GM20431 (cell line): ENCODE results near the gene SIAH3.

ENCODE experiments used
- in situ Hi-C: fragments of 300-500 bp; cut with MseI, MboI; formaldehyde crosslinking; loops from one replicate; pipeline ENCODE4 v1.15.0; 2020; ENCODE audit warnings: low sequenced_read_pairs; ENCODE audit not compliant: unreplicated experiment

SIAH3 gene

DNA sequence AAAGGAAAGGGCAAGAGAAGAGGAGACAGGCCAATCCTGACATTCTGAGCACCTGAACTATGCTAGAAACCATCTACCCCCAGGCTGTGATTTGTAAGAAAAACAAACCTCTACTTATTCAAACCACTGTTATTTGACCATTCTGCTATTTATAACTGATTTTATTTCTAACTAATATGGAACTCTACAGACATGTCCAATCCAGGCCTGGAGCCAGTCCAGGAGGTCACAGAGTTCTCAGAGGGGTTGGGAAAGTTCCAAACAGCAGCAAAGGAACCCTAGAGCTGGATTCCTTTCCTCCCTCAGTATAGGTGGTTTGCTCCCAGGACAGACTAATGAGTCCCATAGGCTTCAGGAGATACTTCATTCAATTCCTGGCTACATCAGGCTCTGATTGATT lies 24.2 kb downstream of the SIAH3 start:
- in situ Hi-C loops: no loop called here

DNA sequence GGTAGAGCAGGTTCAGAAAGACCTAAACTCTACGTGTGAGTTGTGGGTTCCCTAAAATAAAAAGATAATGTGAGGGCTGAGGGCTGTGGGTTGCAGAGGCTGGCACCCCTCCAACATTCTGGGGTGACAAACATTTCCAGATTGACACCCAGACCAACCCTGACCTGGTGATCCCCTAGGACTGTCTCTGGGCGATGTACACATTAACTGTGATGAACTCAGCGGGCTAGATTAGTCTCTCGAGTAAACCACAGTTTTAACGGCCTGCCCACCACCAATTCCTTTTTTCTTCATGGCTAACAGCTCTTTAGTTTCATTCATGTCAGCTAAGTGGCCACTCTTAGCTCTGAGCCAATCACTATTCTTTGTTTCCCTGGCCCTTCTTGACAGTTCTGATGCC lies 24.8 kb downstream of the SIAH3 start:
- in situ Hi-C loops: no loop called here

DNA sequence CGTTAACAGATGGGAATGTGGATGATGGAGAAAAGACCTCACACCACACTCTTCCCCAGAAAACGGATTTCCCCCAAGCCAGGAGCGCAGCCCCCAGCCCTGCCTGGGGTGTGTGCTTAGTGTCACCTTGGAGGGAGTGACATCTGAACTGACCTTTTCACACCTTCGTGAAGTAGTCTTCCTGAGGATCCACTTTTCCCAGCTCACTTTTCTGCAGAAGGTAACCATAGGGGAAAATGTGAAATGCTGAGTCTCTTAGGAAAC lies 26.2 kb downstream of the SIAH3 start:
- in situ Hi-C loops: no loop called here

DNA sequence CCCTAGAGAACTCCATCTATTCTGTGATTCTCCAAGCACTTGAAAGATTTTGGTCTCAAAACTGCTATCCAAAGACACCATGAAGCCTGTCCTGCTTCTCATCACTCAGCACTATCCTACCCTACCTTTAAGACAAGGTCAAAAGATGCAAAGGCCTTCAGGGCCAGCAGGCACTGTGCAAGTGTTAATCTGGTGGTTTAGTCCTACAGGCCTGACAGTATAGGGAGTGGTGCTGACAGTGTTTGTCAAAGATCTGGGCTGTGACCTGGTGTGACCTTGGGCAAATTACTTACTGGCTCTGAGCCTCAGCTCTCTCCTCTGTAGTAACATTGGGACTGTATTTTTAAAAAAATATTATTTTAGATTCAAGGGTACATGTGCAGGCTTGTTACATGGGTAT lies 28.0 kb downstream of the SIAH3 start:
- in situ Hi-C loops: no loop called here

DNA sequence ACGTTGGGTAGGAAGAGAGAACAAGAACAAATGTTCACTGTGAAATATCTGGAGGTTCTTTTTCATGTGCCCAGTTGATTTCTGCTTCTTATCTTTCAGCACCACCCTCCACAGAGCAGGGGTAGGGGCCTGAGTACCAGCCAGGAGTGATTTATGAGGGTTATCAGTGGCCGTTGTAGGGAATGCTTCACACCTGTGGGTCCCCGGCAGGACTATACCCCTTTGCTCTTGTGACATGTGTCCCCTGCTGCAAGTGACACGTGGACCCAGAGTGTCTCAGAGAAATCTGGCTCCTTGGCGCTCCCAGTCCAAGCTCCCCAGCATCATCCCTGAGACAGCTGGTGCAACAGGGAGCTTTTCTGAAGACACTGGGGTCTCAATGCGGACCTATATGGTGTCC lies 29.7 kb downstream of the SIAH3 start:
- in situ Hi-C loops: no loop called here

DNA sequence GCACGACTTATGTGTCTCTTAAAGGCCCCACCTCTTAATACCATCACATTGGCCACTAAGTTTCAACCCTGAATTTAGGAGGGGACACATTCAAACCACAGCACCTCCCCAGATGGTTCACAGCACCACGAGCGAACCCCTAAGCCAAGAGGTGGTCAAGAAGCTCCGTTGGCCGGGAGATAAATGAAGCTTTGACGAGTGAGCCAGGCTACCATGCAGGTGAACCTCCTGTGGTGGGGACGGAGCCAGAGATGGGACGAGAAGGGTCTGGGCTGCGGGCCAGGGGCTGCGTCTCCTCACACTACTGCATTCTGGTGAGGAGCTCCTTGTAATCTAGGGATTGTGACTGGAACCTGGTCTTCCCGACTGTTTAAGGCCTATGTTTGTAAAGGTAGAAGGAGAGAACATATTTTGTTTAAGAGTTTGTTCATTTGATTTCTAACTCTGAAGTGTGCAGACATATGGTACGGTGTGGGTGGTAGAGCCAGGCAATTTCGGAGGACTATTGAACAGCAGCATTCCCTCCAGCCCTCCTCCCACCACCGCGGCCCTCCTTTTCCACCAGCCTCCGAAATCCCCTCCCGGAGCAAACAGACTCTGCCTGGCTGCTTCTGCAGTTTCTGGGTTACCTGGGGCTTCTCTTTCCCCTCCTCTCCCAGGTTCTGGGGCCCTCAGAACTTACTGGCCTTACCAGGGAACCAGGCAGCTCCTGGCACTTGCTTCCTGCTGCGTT lies 31.3 kb downstream of the SIAH3 start:
- in situ Hi-C loops: no loop called here

DNA sequence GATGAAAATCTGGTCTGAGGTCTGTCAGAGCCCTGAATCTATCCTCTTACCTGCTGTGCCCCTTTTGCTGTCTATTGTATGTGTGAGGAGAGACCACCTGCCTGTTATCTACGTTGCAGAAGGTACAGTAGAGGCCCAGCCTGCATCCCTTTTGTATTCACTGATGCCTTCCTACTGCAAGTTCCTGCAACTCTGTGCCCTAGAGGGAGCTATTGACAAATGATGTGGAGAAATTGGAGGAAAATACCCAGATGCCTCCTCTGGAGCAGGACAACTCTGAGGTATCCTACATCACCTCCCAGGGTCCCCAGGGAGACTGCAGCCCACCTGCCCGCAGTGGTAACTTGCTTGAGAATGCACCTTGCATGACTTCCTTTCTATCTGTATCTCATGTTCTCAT lies 33.7 kb downstream of the SIAH3 start:
- in situ Hi-C loops: no loop called here

DNA sequence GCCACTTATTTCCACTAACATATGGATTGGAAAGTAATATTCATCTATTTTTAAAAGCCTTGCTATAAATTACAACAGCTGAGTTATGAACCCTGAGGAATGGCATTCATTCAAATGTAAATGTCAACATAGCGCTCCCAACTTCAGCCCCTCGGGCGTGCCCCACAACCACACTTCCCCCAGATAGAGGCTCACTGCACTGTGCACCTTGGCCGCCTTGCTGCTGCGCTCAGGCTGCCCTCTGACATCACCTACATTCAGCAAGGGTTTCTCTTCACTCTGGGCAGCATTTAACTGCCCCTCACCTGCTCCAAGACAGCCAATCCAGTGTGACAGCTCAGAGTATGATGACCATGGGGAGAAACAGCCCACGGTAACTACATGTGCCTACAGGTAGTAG lies 35.1 kb downstream of the SIAH3 start:
- in situ Hi-C loops: no loop called here

DNA sequence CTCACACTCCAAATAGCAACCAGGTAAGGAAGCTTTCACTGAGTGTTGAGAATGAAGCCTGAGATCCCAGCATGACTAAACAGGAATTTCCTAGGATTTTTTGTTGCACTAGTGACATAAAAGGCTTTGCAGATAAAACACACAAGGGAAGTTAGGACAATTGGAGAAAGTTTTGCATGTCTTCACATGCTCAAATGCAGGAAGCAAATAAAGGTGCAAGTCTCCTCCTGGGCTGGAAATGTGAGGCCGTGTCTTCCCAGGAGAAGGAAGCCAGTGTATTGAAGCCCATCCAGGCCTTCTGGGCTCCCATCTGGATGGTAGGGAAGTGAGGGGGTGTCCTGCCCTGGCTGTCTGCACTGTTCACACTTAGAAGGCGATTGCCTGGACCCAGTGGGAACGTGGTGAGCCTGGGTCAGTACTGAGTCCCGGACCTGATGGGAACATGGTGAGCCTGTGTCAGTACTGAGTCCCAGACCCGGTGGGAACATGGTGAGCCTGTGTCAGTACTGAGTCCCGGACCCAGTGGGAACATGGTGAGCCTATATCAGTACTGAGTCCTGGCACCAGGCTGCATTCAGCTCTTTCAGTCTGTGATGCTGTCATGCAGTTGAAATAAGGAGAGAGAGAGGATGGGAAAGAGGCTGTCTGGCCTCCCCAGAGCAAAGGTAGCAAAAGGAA lies 38.7 kb downstream of the SIAH3 start:
- in situ Hi-C loops: no loop called here

DNA sequence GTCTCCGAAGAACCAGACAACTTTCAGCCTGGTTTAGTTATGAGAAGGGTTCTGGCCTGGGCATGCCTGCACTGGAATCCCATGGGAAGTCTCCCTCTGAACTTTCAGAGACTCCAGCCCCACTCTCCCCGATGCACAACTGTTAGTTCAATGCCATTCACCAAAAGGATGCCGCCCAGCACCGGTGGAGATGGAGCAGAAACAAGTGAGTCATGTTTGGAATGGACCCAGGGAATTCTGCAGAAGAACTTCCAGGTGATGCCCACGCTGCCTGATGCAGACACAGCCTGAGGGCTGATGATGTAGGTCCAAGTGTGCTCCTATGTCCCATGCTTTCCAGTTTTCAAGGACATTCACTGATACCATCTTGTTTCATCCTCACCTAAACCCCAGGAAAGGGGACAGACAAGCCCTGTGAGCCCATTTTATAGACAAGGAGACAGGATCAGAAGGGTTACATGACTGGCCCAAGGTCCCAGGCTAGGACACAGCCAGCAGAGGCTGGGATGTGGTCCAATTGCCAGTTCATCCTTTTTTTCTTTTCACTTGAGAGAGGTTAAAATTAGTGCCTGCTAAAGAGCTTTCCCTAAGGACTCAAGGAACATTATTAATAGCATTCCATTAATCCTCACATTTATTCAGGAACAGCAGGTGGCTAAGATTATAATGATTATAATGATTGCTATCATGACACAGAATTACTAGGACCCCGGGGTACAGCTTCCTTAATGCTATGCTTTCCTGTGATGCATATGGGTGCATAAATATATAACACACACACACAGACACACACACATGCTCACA lies 39.5 kb downstream of the SIAH3 start:
- in situ Hi-C loops: no loop called here

DNA sequence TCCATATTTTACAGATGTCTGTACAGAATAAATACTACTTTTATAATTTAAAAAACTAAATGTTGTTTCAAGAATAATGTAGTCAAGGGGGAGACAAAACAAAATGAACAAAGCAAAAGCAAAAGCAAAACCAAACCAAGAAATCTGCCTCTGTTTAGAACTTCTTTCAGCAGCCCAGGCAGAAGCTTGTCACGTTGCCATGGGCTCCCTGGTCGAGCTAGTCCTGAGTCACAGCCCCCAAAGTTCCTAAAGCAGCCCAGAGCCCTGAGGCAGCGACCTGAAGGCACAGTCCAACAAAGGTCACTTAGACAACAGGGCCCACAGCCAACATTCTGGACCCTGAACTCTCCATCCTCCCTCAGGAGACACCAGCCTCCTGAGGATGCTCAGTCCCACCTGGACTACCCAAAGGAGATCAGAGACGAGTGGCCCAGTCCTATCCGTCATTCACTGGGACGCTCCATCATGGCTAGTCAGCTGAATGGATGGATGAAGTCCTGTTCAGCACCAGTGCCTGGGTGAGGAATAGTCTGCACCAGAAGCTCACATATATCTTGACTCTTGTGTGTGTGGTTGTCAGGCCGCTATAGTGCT lies 41.7 kb downstream of the SIAH3 start:
- in situ Hi-C loops: no loop called here

DNA sequence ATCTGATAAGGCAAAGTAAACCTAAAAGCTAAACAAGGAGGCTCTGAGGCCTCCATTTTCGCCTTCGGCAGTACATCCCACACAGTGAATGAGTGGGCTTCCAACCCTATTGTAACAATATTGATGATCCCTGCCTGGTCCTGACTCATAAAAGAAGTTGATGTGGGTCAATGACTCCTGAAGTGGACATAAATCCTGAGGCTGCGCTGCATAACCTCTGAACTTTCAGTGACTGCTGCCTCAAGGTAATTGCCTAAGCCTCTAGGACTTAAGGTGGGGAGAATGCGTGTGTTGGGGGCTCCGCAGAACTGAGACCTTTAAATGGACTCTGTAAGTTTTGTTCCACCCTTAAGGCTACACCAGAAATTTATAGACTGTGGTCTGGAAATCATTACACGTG lies 42.6 kb downstream of the SIAH3 start:
- in situ Hi-C loops: no loop called here

DNA sequence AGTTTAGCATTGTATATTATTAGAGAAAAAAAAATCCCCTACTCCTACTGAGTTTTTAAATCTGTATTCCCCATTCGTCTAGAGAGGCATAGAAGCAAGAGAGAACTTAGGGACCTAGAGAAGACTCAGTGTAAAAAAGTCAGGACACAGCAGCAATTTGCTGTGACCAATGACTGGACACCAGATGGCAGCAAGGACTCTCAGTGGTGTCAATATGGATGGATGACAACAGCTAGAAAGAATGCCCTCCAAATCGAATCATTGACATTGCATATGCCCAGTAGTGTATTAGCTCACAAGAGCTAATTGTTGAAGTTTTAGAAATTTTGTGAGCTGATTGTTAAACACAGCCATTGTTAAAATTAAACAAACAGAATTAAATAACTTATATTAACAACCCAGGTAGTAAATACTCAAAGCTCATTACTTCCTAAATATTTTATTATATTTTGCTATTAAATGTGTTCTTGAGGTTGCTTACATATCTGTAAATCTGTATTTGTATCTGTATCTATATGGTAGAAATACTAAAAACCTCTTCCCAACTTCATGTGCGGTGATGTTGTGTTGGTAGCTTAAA lies 43.9 kb downstream of the SIAH3 start:
- in situ Hi-C loops: no loop called here

DNA sequence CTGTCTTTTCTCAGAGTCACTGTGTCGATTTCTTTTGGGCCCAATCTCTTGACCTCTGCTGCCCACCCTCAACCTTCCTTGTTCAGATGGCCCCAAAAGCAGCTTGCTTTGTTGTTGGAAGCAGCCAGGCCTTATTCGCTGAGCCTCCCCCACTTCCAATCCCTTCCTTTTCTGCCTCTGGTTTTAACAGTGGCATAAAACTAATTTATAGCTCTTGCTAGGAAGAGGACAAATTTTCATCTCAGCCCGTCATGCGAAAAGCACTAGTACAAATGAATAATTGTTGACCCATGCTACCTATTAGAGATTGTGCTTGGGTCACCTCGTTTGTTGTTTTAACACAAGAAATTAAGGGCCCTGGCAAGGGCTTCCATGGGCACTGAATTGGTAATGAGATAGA lies 51.1 kb downstream of the SIAH3 start:
- in situ Hi-C loops: no loop called here

DNA sequence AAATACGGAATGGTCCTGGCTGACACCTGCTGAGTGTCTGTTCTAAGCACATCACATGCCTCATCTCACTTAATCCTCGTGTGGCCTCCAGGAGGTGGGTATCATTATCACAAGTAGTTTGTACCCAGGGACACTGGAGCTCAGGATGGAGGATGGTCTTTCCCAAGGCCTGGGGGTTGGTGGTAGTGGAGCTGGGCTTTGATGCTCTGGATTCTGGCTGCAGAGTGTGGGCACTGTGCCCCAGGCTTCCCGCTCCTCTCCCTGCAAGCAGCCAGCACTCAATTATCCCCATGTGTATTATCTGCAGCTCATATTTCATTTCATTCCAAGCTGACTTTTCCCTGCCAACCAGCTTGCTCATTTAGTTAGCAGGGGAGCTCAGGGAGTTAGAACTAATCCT lies 52.1 kb downstream of the SIAH3 start:
- in situ Hi-C loops: no loop called here

DNA sequence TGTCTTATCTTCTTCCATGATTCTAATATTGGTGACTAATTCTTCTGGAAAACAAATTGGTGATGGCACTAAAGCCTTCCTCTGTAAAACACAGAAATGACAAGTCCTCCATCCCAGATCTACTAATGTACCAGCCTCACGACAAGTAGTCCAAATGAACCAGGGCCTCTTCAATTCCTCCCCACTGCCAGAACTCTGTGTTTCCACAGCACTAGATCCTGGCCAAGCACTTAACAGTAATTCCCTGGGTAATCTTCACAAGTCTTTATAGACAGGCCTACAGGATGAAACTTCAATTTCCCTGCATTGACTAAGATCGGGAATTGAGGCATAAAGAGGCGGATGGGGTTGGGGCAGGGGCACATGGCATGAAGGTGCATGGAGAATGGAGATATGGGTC lies 52.7 kb downstream of the SIAH3 start:
- in situ Hi-C loops: no loop called here

DNA sequence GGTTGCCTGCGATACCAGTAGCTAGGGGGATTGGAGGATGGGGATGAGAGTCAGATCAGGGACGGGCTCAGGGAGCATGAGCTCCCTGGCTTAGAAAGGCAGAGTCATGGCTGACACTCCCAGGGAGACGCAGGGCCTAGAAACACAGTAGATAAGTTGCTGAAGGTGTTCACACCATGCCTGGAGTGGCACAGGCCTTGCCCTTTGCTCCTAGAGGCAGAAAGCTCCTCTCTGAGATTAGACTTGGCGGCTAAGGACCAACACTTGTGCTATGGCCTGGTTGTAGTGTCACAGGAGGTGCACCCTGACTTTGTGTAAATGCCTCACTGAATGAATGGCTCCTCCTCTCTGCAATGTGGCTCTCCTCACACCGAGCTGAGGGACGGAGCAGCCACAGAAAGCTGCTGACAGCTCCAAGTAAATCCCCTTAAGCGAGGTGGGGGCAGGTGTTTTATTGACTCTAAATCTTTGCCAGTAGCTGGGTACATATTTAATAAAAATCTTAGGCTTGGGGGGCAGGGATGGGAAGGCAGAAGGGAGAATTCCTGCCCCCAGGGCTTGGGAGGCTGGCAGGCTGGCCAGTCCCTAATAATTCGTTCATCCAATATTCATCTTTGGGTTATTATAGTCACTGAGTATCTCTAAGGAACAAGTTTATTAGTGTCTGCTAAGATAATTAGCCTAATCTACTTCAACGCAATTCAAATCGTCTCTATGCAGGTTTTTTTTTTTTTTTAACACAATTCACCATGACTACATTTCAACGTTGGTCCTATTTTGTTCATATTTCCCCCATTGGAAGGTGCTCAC lies 54.9 kb downstream of the SIAH3 start:
- in situ Hi-C loops: no loop called here

DNA sequence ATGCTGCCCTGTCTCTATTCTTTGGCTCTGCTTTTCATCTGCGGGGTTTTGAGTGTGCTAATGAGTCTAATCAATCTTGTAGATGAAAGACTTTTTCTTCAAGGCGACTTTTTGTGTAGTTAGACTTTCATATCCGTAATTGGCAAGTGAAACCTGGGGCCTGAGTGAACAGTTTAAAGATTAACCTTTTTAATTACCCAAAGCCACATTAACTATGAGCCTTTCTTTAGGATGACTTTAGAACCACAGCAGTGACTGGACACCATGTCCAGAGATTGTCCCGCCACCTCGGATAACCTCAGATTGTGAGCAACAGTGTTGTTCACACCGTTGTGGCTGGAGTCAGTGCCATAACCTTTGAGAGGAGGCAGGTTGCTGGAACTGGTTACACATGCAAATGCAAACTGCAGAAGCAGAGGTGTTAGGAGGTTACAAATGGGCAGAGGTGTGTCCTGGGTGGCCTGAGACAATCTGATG lies 58.7 kb downstream of the SIAH3 start:
- in situ Hi-C loops: no loop called here

DNA sequence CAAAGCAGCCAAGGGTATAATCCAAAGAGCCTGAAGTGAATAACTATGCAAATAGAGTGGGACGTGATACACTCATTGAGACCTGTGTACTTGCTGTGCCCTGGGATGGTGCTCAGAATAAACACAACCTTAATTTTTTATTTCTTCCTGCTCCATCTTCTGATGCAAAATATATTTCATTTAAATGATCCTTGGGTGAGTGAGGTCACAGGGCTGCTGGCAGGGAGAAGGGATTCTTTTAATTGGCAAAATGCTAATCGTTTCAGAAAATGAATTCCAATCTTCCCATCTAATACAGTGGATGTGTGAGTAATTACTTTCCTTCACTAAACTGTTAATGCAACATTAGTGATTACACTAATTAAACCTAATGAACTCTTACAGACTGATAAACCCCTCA lies 63.5 kb downstream of the SIAH3 start:
- in situ Hi-C loops: no loop called here

DNA sequence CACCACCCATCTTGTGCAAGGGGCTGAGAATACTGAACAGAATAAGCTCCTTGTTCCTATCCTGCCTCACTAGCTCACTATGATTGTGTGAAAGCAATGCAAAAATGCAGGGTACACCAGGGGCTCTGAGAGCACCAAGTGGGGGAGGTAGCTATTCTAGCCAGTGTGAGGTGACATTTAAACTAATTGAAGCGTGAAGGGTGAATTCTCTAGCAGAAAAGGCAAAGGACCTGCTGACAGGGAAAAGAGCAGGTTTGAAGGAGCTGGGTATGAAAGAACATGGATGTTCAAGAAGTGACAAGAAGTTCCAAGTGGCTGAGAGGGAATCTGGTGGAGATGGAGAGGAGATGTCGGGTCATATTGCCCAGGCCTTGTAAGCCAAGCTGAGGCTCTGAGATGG lies 64.2 kb downstream of the SIAH3 start:
- in situ Hi-C loops: no loop called here
